ENCODE measurements around the gene SDK2. TPM values are rescaled to one million over a fixed set of nuclear protein-coding genes. Genes with fewer than 3 reads are reported as not detected.

Gene SDK2
- total RNA-seq, 1 donor from 2014 or later = 1.4 TPM

- intact Hi-C loops (cut with DNase I) = no loop called here
- Histone ChIP-seq H3K27me3 (ENCODE audit: low read depth) (peaks cover 5% of the 10 kb centered on the region), H3K36me3 (no peaks in the 10 kb centered on the region), H3K4me1 (no peaks in the 10 kb centered on the region), H3K4me3 (no peak overlapping the region), H3K27ac (no peak overlapping the region), H3K9me3 (peaks cover 9% of the 10 kb centered on the region)
- DNase-seq = peak; percentile 24
- no peak for TF ChIP-seq CTCF (IDR thresholded peaks at IDR 0.05)
- no peak for ATAC-seq
Measured at GRCh38 chr17:73482251-73482716, 162.0 kb downstream of the SDK2 start.

GRCh38 chr17:73481676-73482075 is 162.6 kb downstream of the SDK2 start:
- TF ChIP-seq CTCF (IDR thresholded peaks at IDR 0.05) = no peak
- Histone ChIP-seq H3K27me3 (ENCODE audit: low read depth) (peaks cover 8% of the 10 kb centered on the region), H3K9me3 (peaks cover 9% of the 10 kb centered on the region), H3K4me1 (no peaks in the 10 kb centered on the region), H3K4me3 (no peak overlapping the region), H3K36me3 (no peaks in the 10 kb centered on the region), H3K27ac (no peak overlapping the region)
- DNase-seq = no peak
- no peak for ATAC-seq
- intact Hi-C loops (cut with DNase I) = no loop called here

- Histone ChIP-seq H3K27ac (no peak overlapping the region), H3K36me3 (no peaks in the 10 kb centered on the region), H3K4me1 (no peaks in the 10 kb centered on the region), H3K4me3 (no peak overlapping the region), H3K9me3 (peaks cover 9% of the 10 kb centered on the region), H3K27me3 (ENCODE audit: low read depth) (peaks cover 8% of the 10 kb centered on the region)
- ATAC-seq = no peak
- no peak for TF ChIP-seq CTCF (IDR thresholded peaks at IDR 0.05)
- intact Hi-C loops (cut with DNase I) = no loop called here
- DNase-seq = no peak
Measured at GRCh38 chr17:73480740-73481139, 163.5 kb downstream of the SDK2 start.

- intact Hi-C loops (cut with DNase I) = no loop called here
- Histone ChIP-seq H3K27me3 (ENCODE audit: low read depth) (peaks cover 8% of the 10 kb centered on the region), H3K27ac (no peak overlapping the region), H3K9me3 (no peaks in the 10 kb centered on the region), H3K4me3 (no peak overlapping the region), H3K36me3 (no peaks in the 10 kb centered on the region), H3K4me1 (peaks cover 6% of the 10 kb centered on the region)
- no peak for DNase-seq
- no peak for ATAC-seq
- no peak for TF ChIP-seq CTCF (IDR thresholded peaks at IDR 0.05)
Measured at GRCh38 chr17:73478768-73479424, 165.3 kb downstream of the SDK2 start.

- peaks cover 6% of the 10 kb centered on the region for H3K4me1 ChIP-seq
- ATAC-seq = no peak
- H3K9me3 ChIP-seq = no peaks in the 10 kb centered on the region
- H3K36me3 ChIP-seq = no peaks in the 10 kb centered on the region
- DNase-seq = no peak
- H3K4me3 ChIP-seq = no peak overlapping the region
- H3K27me3 ChIP-seq (ENCODE audit: low read depth) = peaks cover 8% of the 10 kb centered on the region
- TF ChIP-seq CTCF (IDR thresholded peaks at IDR 0.05) = no peak
- no peak overlapping the region for H3K27ac ChIP-seq
- intact Hi-C loops (cut with DNase I) = no loop called here
Measured at GRCh38 chr17:73478334-73478733, 165.9 kb downstream of the SDK2 start.
